Naive thymus-derived CD8-positive, alpha-beta T cell (primary cell): ENCODE measurements around the gene LCA5L. TPM values are rescaled to one million over a fixed set of nuclear protein-coding genes. Genes with fewer than 3 reads are reported as not detected.

Experiments
- ATAC-seq, 2 donors: fragments of 150-1000 bp; cut with Tn5 transposase in 1 of 2; sonication (Bioruptor Pico), chemical (Tn5 transposase) in 1 of 2; 1 replicate in 1 of 2; 2 replicates in 1 of 2; pipeline ENCODE4 v1.10.0; 2021; ENCODE audit warnings: mild to moderate bottlenecking in 2 of 2, moderate library complexity in 2 of 2
- POLR2A ChIA-PET: fragments of 350-600 bp; sonication (Branson Sonifier 250); formaldehyde crosslinking; loops from one replicate; lab custom pipeline; 2021; ENCODE audit warnings: antibody characterized with exemption; lab: Charles Lee
- DNase-seq, 10 donors: peaks; one replicate each; pipeline versions ENCODE4 v3.0.0 to v3.0.0-alpha.2; 2020 to 2022
- H3K27ac Mint-ChIP-seq, 10 donors: one replicate each; pipeline ENCODE4 v1.8.0; 2020 to 2022; ENCODE audit warnings: mild to moderate bottlenecking in 10 of 10, mixed read lengths in 10 of 10, moderate library complexity in 4 of 10, inconsistent platforms in 1 of 10
- H3K27me3 Mint-ChIP-seq, 5 donors: one replicate each; pipeline ENCODE4 v1.8.0; 2021 to 2022; ENCODE audit warnings: mixed read lengths in 5 of 5
- H3K36me3 Mint-ChIP-seq, 3 donors: one replicate each; pipeline ENCODE4 v1.8.0; 2020 to 2022; ENCODE audit warnings: mixed read lengths in 3 of 3, mild to moderate bottlenecking in 2 of 3, inconsistent platforms in 1 of 3
- H3K4me1 Mint-ChIP-seq, 4 donors: one replicate each; pipeline ENCODE4 v1.8.0; 2021 to 2022; ENCODE audit warnings: mixed read lengths in 4 of 4
- H3K4me3 Mint-ChIP-seq, 10 donors: one replicate each; pipeline ENCODE4 v1.8.0; 2020 to 2022; ENCODE audit warnings: mild to moderate bottlenecking in 10 of 10, mixed read lengths in 10 of 10, moderate library complexity in 6 of 10, inconsistent platforms in 1 of 10
- H3K9me3 Mint-ChIP-seq, 9 donors: one replicate each; pipeline ENCODE4 v1.8.0; 2020 to 2022; ENCODE audit warnings: mixed read lengths in 9 of 9, mild to moderate bottlenecking in 3 of 9, inconsistent platforms in 1 of 9, moderate library complexity in 1 of 9
- polyA plus RNA-seq, 3 donors: library from polyadenylated mRNA; unstranded; fragments of 300-500 nt; fragmentation: Illumina TruSeq; gene quantifications; one replicate each; pipeline ENCODE4 v1.2.3, GENCODE V29; 2021
- total RNA-seq, 8 experiments: library from RNA in 2 of 8; stranded (reverse) in 2 of 8; gene quantifications; one replicate each; pipeline ENCODE4 v1.2.3 and lab custom pipeline; 2021 to 2026

LCA5L gene
- total and polyA plus RNA-seq, 5 experiments from 2014 or later, result 0.23 to 0.95 (median 0.77) TPM; not detected in 2

DNA sequence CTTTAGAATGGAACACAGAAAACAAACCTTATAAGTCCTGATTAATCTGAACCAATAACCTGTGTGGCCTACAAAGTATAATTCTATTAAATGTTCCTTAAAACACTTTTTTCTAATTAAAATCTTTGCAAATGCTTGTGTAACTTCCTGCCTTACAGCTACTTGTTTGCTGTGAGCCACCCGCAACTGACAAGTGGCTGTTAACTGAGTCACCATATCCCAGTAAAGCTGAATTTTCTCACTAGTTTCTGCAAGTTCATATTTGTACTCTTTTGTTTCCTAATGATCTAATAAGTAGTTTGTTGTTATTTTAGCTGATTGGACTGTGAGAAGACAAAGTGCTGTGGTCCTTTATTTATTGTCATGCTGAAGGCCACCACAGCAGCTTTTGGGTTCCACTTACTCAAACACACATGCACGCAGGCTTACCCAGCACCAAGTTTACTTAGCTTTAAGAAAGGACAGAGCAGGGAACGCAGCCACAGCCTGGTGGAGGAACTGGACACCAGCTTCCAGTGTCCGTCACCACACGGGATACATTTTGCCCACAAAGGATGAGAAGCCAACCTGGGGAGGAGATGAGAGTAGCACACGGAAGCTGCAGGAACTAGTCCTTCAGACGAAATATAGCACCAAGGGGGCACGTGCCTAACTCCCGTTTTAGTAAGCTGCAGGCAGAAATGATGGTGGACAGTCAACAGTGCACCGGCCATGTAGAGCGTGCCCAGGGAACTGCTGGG lies 47.8 kb downstream of the LCA5L start:
- no peaks in the 10 kb centered on the region for H3K27me3 Mint-ChIP-seq
- POLR2A ChIA-PET, result interaction anchor here (0.7 kb wide), 1 partner anchor 48 kb away, joined by 3 read pairs; the partner anchor contains the start of gene HMGN1
- DNase-seq (no peak), ATAC-seq (no peak)
- H3K4me1 Mint-ChIP-seq, result peaks cover 0 to 3% (median 0%) of the 10 kb centered on the region in 4 donors
- no peak overlapping the region for H3K4me3 Mint-ChIP-seq
- H3K9me3 Mint-ChIP-seq, result no peaks in the 10 kb centered on the region
- peak overlapping the region in 2 of 10 donors; percentile 6 to 34 for H3K27ac Mint-ChIP-seq
- peaks cover 0 to 44% (median 6%) of the 10 kb centered on the region in 3 donors for H3K36me3 Mint-ChIP-seq

DNA sequence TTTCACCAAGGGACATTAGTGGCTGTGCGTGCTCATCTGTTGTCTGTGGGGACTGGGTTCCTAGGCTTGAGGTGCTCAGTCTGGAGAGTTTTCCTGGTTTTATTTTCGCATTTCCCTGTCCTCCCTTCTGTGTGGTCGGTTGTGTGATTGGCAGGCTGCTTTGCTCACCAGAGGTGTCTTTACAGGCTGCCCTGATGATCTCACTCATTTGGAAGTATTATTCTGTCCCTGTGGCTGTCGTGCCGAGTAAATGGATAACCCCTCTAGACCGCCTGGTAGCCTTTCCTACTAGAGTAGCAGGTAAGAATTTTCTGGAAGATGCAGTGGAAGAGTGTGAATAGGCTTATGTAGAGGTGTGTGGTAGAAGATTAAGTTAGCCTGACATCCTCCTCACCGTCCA lies 52.6 kb downstream of the LCA5L start:
- Mint-ChIP-seq H3K4me3 (no peak overlapping the region), H3K27me3 (no peaks in the 10 kb centered on the region), H3K9me3 (no peaks in the 10 kb centered on the region), H3K36me3 (peaks cover 0 to 62% (median 7%) of the 10 kb centered on the region in 3 donors), H3K4me1 (peaks cover 11 to 19% (median 15%) of the 10 kb centered on the region in 4 donors), H3K27ac (peak overlapping the region in 1 of 10 donors; percentile 17)
- no peak for DNase-seq
- no peak for ATAC-seq
- POLR2A ChIA-PET, result interaction anchor here (2.7 kb wide), 1 partner anchor 79 kb away, joined by 11 read pairs; the partner anchor contains the start of gene BRWD1

DNA sequence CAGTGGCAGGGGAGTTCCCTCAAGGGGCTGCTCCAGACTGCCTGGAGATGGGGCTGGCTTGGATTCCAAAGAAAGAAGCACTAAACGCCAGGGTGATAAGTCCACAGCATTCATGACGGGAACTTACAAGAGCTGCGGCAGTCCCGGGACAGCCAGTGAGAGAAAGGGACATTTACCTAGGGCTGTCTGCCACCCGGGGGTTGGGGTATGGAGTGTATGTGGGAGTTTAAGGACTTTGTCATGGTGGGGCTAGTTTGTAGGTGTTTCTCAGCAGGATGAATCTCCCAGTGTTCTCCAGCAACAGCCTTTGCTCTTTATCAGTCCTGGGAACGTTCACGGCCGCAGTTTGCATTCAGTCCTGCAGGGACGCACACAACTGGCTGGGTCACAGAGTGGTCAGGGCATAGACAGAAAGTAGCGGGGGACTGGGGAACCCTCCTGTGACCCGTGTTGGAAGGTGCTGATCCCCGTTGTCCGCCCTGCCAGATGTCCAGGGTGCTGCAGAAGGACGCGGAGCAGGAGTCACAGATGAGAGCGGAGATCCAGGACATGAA lies 55.3 kb downstream of the LCA5L start:
- POLR2A ChIA-PET, result interaction anchor here (1.5 kb wide), 1 partner anchor 42 kb away, joined by 5 read pairs; the partner anchor contains the start of gene HMGN1
- no peak overlapping the region for H3K27ac Mint-ChIP-seq
- no peak for ATAC-seq
- peaks cover 0 to 43% (median 7%) of the 10 kb centered on the region in 3 donors for H3K36me3 Mint-ChIP-seq
- no peaks in the 10 kb centered on the region for H3K9me3 Mint-ChIP-seq
- H3K27me3 Mint-ChIP-seq, result no peaks in the 10 kb centered on the region
- no peak for DNase-seq
- H3K4me1 Mint-ChIP-seq, result peaks cover 14 to 32% (median 25%) of the 10 kb centered on the region in 4 donors
- H3K4me3 Mint-ChIP-seq, result peak overlapping the region in 1 of 10 donors; percentile 24

DNA sequence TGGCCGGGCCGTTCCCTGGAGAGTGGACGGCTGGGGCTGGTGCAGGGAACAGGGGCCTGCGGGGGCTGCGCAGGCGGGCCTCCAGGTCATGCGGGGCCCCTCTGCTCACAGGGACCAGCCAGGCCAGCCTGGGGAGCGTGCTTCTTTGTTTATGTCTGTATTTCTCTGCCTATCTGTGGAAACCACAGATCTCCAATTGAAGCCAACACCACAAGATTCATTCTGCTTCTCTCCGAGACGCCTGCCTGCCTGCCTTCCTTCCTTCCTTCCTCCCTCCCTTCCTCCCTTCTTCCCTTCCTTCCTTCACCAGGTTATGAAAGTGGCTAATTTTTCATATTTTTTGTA lies 56.8 kb downstream of the LCA5L start:
- no peak for ATAC-seq
- H3K27me3 Mint-ChIP-seq, result no peaks in the 10 kb centered on the region
- peak overlapping the region; percentile 81 to 93 (median 88) for H3K4me3 Mint-ChIP-seq
- POLR2A ChIA-PET, result no interaction called here
- DNase-seq, result no peak
- no peaks in the 10 kb centered on the region for H3K9me3 Mint-ChIP-seq
- peak overlapping the region in 6 of 10 donors; percentile 64 to 96 (median 80) for H3K27ac Mint-ChIP-seq
- H3K36me3 Mint-ChIP-seq, result peaks cover 0 to 32% (median 7%) of the 10 kb centered on the region in 3 donors
- H3K4me1 Mint-ChIP-seq, result peaks cover 15 to 40% (median 33%) of the 10 kb centered on the region in 4 donors

DNA sequence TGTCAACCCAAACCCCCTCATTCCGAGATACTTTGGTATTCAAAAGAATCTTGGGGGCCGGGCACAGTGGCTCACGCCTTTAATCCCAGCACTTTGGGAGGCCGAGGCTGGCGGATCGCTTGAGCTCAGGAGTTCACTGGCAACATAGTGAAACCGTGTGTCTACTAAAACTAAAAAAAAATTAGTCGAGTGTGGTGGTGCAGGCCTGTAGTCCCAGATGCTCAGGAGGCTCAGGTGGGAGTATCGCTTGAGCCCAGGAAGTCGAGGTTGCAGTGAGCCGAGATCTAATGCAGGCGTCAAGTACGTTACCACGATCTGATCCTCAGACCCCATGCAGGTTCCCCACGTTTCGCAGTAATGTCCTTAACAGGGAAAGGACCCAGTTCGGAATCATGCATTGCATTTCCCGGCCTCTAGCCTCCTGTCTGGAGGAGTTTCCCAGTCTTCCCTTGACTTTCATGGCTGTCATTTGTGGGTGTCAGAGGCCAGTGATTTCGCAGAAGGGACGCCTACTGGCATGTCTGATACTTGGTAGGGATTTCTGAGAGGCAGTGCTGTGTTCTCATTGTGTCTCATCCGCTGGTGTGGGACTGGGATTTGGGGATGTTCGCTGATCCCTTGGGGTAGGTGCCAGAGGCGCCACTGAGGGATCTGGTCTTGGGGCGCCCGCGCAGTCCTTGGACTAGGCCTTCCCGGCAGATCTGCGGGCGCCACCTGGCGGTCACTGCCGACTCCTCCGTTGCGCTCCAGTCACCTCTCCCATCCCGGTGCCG lies 57.4 kb downstream of the LCA5L start:
- Mint-ChIP-seq H3K9me3 (no peaks in the 10 kb centered on the region), H3K27me3 (no peaks in the 10 kb centered on the region), H3K27ac (peak overlapping the region; percentile 63 to 96 (median 90)), H3K4me3 (peak overlapping the region; percentile 81 to 93 (median 88)), H3K36me3 (peaks cover 0 to 28% (median 6%) of the 10 kb centered on the region in 3 donors), H3K4me1 (peaks cover 15 to 40% (median 33%) of the 10 kb centered on the region in 4 donors)
- POLR2A ChIA-PET, result interaction anchor here (1.2 to 3.1 kb wide), 3 partner anchors 40 to 205 kb away, joined by 7 to 30 read pairs (median 30); partner anchors contain the start of genes BRWD1, HMGN1 and PSMG1
- DNase-seq (peak; percentile 72 to 94 (median 85)), ATAC-seq (peak; percentile 79 to 81)

DNA sequence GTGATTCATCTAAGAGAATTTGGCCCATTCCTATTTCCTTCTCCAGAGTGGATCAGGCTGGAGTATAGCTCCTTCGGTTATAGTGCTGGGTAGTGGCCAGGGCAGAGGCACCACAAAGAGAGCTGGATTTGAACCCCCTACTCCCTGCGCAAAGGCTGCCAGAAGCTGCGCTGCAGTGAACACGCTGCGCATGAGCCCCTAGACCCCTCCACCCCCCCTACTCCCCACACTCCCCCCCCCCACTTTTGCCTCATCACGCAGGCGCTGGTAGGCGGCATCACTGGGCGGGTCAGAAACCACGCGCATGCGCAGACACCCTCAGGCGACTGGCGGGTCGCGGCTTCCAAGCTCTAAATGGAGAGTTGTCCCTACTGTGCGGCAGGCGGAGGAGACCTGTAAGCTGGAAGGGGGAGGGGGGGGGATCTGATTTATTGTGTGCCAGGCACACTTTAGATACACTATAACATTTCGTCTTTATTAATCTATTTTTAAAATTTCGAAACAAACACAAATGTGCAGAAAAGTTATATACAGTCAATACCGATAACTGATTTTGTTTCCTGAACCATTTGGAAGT lies 58.0 kb downstream of the LCA5L start:
- POLR2A ChIA-PET, result interaction anchor here (0.6 to 3.1 kb wide), 5 partner anchors 39 to 204 kb away, joined by 3 to 30 read pairs (median 7); partner anchors contain the start of genes BRWD1, HMGN1 and PSMG1

DNA sequence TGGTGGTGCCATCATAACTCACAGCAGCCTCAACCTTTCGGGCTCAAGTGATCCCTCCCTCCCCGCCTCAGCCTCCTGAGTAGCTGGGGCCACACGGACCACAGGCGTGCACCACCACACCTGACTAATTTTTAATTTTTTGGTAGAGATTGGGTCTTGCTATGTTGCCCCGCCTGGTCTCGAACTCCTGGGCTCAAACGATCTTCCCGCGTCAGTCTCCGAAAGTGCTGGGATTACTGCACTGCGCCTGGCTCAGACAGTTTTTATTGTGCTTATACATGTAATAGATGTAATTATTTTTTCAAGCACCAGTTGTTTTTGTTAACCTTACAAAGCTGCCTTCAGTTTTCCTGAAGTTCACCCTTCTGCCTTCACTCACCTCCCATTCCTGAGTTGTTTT lies 58.7 kb downstream of the LCA5L start:
- no peaks in the 10 kb centered on the region for H3K9me3 Mint-ChIP-seq
- H3K36me3 Mint-ChIP-seq, result peaks cover 0 to 17% (median 0%) of the 10 kb centered on the region in 3 donors
- peak in 1 of 10 donors; percentile 4 for DNase-seq
- H3K27ac Mint-ChIP-seq, result peak overlapping the region in 9 of 10 donors; percentile 72 to 96 (median 91)
- no peak for ATAC-seq
- POLR2A ChIA-PET, result interaction anchor here (1.2 to 3.1 kb wide), 5 partner anchors 39 to 203 kb away, joined by 3 to 30 read pairs (median 7); partner anchors contain the start of genes BRWD1, HMGN1 and PSMG1
- H3K4me1 Mint-ChIP-seq, result peaks cover 19 to 45% (median 40%) of the 10 kb centered on the region in 4 donors
- peak overlapping the region; percentile 81 to 93 (median 88) for H3K4me3 Mint-ChIP-seq
- H3K27me3 Mint-ChIP-seq, result no peaks in the 10 kb centered on the region

More for the DNA sequence above, 58.0 kb downstream of the LCA5L start:
- DNase-seq (peak; percentile 85 to 95 (median 90)), ATAC-seq (peak; percentile 51 to 58)
- H3K36me3 Mint-ChIP-seq, result peaks cover 0 to 21% (median 0%) of the 10 kb centered on the region in 3 donors
- H3K4me3 Mint-ChIP-seq, result peak overlapping the region; percentile 81 to 93 (median 88)
- H3K27me3 Mint-ChIP-seq, result no peaks in the 10 kb centered on the region
- no peaks in the 10 kb centered on the region for H3K9me3 Mint-ChIP-seq
- peak overlapping the region; percentile 63 to 96 (median 90) for H3K27ac Mint-ChIP-seq
- H3K4me1 Mint-ChIP-seq, result peaks cover 15 to 41% (median 34%) of the 10 kb centered on the region in 4 donors

DNA sequence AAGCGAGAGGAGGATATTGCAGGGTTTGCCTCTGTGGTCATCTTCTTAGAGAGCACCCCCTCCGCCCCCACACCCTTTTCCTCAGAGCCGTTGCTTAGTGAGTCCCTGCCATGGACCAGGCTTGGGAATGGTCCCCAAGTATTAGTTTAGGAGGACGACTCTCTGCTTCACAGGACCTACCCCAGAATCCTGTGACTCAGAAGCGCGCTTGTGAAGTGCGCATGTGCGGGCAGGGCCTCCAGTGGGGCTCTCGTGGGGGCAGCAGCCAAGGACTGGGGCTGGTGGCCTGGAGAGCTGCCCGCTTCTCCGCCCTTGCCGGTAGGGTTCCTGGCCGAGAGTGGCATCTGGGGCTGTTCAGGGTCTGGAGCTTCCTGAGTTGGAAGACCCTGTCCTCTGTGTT lies 59.4 kb downstream of the LCA5L start:
- ATAC-seq (no peak), DNase-seq (peak in 4 of 10 donors; percentile 16 to 19 (median 18))
- POLR2A ChIA-PET, result interaction anchor here (1.3 to 3.1 kb wide), 5 partner anchors 12 to 74 kb away, joined by 3 to 30 read pairs (median 4); partner anchors contain the start of genes BRWD1 and HMGN1
- Mint-ChIP-seq H3K36me3 (peaks cover 0 to 10% (median 0%) of the 10 kb centered on the region in 3 donors), H3K27me3 (no peaks in the 10 kb centered on the region), H3K4me1 (peaks cover 19 to 51% (median 46%) of the 10 kb centered on the region in 4 donors), H3K4me3 (peak overlapping the region; percentile 30 to 89 (median 72)), H3K9me3 (no peaks in the 10 kb centered on the region), H3K27ac (peak overlapping the region in 8 of 10 donors; percentile 54 to 91 (median 84))

DNA sequence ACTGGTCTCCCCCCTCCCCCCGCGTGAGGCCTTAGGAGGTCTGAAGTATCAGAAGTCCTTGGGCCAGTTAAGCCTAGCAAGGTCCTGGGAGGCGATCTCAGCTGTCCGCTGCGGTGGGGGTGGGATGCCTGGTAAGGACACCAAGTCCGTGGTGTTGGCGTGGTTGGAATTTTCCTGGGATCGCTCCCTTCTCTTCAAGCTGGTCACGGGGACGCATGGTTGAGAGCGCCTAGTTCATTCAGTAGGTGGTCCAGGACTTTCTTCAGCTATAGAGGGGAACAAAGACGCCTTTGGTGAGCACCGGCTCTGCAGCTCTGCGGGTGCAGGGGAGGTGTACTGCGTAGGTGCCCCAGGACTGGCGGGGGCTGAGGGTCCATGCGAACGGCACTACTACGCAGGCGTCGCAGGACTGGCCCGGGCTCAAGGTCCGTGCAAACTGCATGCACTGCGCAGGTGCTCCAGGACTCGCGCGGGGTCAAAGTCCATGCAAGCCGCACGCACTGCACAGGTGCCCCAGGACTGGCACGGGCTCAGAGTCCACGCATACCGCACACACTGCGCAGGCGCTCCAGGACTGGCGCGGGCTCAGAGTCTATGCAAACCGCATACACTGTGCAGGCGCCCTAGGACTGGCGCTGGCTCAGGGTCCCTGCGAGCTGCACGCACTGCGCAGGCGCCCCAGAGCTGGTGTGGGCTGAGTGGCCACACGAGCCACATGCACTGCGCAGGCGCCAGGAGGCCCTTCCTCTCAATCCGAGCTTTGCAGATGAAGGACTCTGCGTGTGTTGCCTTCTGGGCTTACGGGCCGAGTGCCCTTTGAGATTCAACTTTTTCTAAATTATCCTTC lies 60.1 kb downstream of the LCA5L start:
- H3K36me3 Mint-ChIP-seq, result peaks cover 0 to 5% (median 0%) of the 10 kb centered on the region in 3 donors
- peak; percentile 52 to 60 for ATAC-seq

DNA sequence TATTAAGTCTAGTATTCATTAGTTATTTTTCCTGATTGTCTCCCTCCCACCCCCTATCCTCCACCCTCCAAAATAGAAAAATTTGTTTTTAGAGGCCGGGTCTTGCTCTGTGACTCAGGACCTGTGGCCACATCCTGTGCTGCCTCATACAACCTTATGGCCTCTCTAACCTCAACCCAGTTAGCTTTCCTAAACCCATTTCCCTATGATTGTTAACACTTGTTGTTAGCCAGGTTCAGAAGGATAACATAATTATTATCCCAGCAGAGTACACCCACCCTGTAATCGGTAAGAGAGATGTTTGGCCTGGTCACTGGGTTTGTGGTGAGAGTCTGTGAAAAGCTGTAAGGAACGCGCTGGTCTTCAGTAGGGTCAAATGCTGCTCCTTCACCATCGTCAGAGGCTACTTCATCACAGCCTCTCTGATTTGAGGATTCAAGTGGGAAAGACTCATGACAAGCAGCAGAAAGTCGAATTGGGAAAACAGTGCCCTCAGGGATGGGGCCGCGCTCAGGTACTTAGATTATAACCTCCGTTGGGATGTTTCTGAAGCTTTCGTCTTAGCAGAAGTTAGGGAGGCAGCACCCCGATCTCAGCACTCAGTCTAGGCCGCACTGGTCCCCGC lies 60.8 kb downstream of the LCA5L start:
- peaks cover 19 to 60% (median 51%) of the 10 kb centered on the region in 4 donors for H3K4me1 Mint-ChIP-seq

More for the DNA sequence above, 60.1 kb downstream of the LCA5L start:
- peak overlapping the region; percentile 39 to 89 (median 72) for H3K4me3 Mint-ChIP-seq
- H3K9me3 Mint-ChIP-seq, result no peaks in the 10 kb centered on the region
- H3K4me1 Mint-ChIP-seq, result peaks cover 21 to 57% (median 50%) of the 10 kb centered on the region in 4 donors
- peak; percentile 25 to 78 (median 66) for DNase-seq
- peak overlapping the region in 9 of 10 donors; percentile 6 to 89 (median 83) for H3K27ac Mint-ChIP-seq
- H3K27me3 Mint-ChIP-seq, result no peaks in the 10 kb centered on the region
- POLR2A ChIA-PET, result interaction anchor here (1.3 to 3.1 kb wide), 4 partner anchors 12 to 74 kb away, joined by 3 to 30 read pairs (median 6); partner anchors contain the start of genes BRWD1 and HMGN1

More for the DNA sequence above, 60.8 kb downstream of the LCA5L start:
- Mint-ChIP-seq H3K9me3 (no peaks in the 10 kb centered on the region), H3K27ac (peak overlapping the region; percentile 3 to 84 (median 56)), H3K27me3 (no peaks in the 10 kb centered on the region), H3K4me3 (peak overlapping the region in 3 of 10 donors; percentile 22 to 75 (median 63)), H3K36me3 (peaks cover 0 to 2% (median 0%) of the 10 kb centered on the region in 3 donors)
- POLR2A ChIA-PET, result interaction anchor here (1.3 to 2.1 kb wide), 3 partner anchors 11 to 73 kb away, joined by 3 to 8 read pairs (median 4); partner anchors contain the start of gene BRWD1
- DNase-seq (no peak), ATAC-seq (no peak)
